Muscle layer of duodenum (tissue), 2 donors: Measurements from ENCODE around the gene TBCCD1.

ENCODE experiments used
- H3K27ac ChIP-seq: one replicate; pipeline ENCODE4 v1.7.0; 2013; ENCODE audit warnings: mild to moderate bottlenecking, low read length
- H3K27me3 ChIP-seq: one replicate; pipeline ENCODE4 v1.7.0; 2013; ENCODE audit warnings: low read depth, mild to moderate bottlenecking, control low read depth, low read length
- H3K36me3 ChIP-seq, 2 donors: one replicate each; pipeline ENCODE4 v1.7.0; 2013; ENCODE audit warnings: low read length in 2 of 2, control low read depth in 1 of 2, mild to moderate bottlenecking in 1 of 2; ENCODE audit not compliant: insufficient read depth in 2 of 2, control insufficient read depth in 1 of 2
- H3K4me1 ChIP-seq, 2 donors: one replicate each; pipeline ENCODE4 v1.7.0; 2013; ENCODE audit warnings: low read length in 2 of 2, mild to moderate bottlenecking in 2 of 2, control low read depth in 1 of 2, moderate library complexity in 1 of 2; ENCODE audit not compliant: insufficient read depth in 2 of 2, control insufficient read depth in 1 of 2
- H3K4me3 ChIP-seq, 2 donors: one replicate each; pipeline ENCODE4 v1.7.0; 2013; ENCODE audit warnings: low read length in 2 of 2, low read depth in 1 of 2, mild to moderate bottlenecking in 1 of 2
- H3K9me3 ChIP-seq, 2 donors: one replicate each; pipeline ENCODE4 v1.7.0; 2013; ENCODE audit warnings: low read length in 2 of 2, control low read depth in 1 of 2, mild to moderate bottlenecking in 1 of 2; ENCODE audit not compliant: control insufficient read depth in 1 of 2
- donor health status: healthy.

TBCCD1 gene

GRCh38 chr3:186567072-186567921 lies at the start of gene TBCCD1:
Gene TBCCD1, minus strand, starts transcription at chr3:186567339. Its CDS starts 3,010 bp downstream, at chr3:186564329.
- H3K27ac ChIP-seq, result peak within 1 kb of the TSS; percentile 93
- H3K9me3 ChIP-seq, result no peaks in the 10 kb centered on the region
- peak within 1 kb of the TSS; percentile 87 to 90 for H3K4me3 ChIP-seq
- H3K27me3 ChIP-seq, result no peaks in the 10 kb centered on the region
- peaks cover 15 to 39% of the 10 kb centered on the region in 2 donors for H3K4me1 ChIP-seq
- peaks cover 2 to 3% of the 10 kb centered on the region in 2 donors for H3K36me3 ChIP-seq

GRCh38 chr3:186616299-186616617 lies 49.1 kb upstream of the TBCCD1 start:
- H3K27me3 ChIP-seq, result peaks cover 21% of the 10 kb centered on the region

GRCh38 chr3:186614597-186615483 lies 47.7 kb upstream of the TBCCD1 start:
- Histone ChIP-seq H3K27me3 (peaks cover 21% of the 10 kb centered on the region), H3K9me3 (no peaks in the 10 kb centered on the region), H3K27ac (no peak overlapping the region), H3K4me3 (no peak overlapping the region), H3K4me1 (peaks cover 0 to 5% of the 10 kb centered on the region in 2 donors), H3K36me3 (no peaks in the 10 kb centered on the region)

More at GRCh38 chr3:186616299-186616617, 49.1 kb upstream of the TBCCD1 start:
- Histone ChIP-seq H3K4me3 (no peak overlapping the region), H3K27ac (no peak overlapping the region), H3K36me3 (no peaks in the 10 kb centered on the region), H3K9me3 (no peaks in the 10 kb centered on the region), H3K4me1 (peaks cover 0 to 5% of the 10 kb centered on the region in 2 donors)

- Histone ChIP-seq H3K27me3 (peaks cover 21% of the 10 kb centered on the region), H3K4me3 (no peak overlapping the region), H3K27ac (no peak overlapping the region), H3K9me3 (no peaks in the 10 kb centered on the region), H3K36me3 (no peaks in the 10 kb centered on the region), H3K4me1 (peaks cover 0 to 5% of the 10 kb centered on the region in 2 donors)
These were observed 47.1 kb upstream of the TBCCD1 start for GRCh38 chr3:186614266-186614596.

GRCh38 chr3:186613637-186614265 lies 46.6 kb upstream of the TBCCD1 start:
- no peaks in the 10 kb centered on the region for H3K36me3 ChIP-seq
- H3K4me3 ChIP-seq, result no peak overlapping the region
- peaks cover 0 to 5% of the 10 kb centered on the region in 2 donors for H3K4me1 ChIP-seq
- no peaks in the 10 kb centered on the region for H3K9me3 ChIP-seq
- no peak overlapping the region for H3K27ac ChIP-seq
- peaks cover 21% of the 10 kb centered on the region for H3K27me3 ChIP-seq

- Histone ChIP-seq H3K27ac (no peak within 1 kb of the TSS), H3K9me3 (no peaks in the 10 kb centered on the region), H3K36me3 (no peaks in the 10 kb centered on the region), H3K4me3 (no peak within 1 kb of the TSS), H3K27me3 (peaks cover 18% of the 10 kb centered on the region), H3K4me1 (peaks cover 0 to 5% of the 10 kb centered on the region in 2 donors)
These were observed 45.8 kb upstream of the TBCCD1 start, which contains the start of gene AHSG for GRCh38 chr3:186612721-186613636. Gene AHSG, plus strand, starts transcription at chr3:186613060. Its CDS starts 82 bp downstream, at chr3:186613142.

- H3K9me3 ChIP-seq, result no peaks in the 10 kb centered on the region
- H3K4me1 ChIP-seq, result peaks cover 0 to under 1% of the 10 kb centered on the region in 2 donors
- no peak overlapping the region for H3K27ac ChIP-seq
- no peak overlapping the region for H3K4me3 ChIP-seq
- no peaks in the 10 kb centered on the region for H3K36me3 ChIP-seq
- peaks cover 11% of the 10 kb centered on the region for H3K27me3 ChIP-seq
These were observed 44.9 kb upstream of the TBCCD1 start for GRCh38 chr3:186612065-186612464.

- H3K36me3 ChIP-seq, result no peaks in the 10 kb centered on the region
- H3K27ac ChIP-seq, result no peak overlapping the region
- H3K4me3 ChIP-seq, result no peak overlapping the region
- peaks cover 7% of the 10 kb centered on the region for H3K27me3 ChIP-seq
- no peaks in the 10 kb centered on the region for H3K9me3 ChIP-seq
- H3K4me1 ChIP-seq, result no peaks in the 10 kb centered on the region
These were observed 42.2 kb upstream of the TBCCD1 start for GRCh38 chr3:186609247-186609868.

GRCh38 chr3:186608624-186609215 lies 41.6 kb upstream of the TBCCD1 start:
- H3K27me3 ChIP-seq, result peaks cover 4% of the 10 kb centered on the region
- no peaks in the 10 kb centered on the region for H3K4me1 ChIP-seq
- no peak overlapping the region for H3K4me3 ChIP-seq
- no peaks in the 10 kb centered on the region for H3K9me3 ChIP-seq
- no peak overlapping the region for H3K27ac ChIP-seq
- no peaks in the 10 kb centered on the region for H3K36me3 ChIP-seq
